Measurements from ENCODE around the gene ACBD6. TPM values are rescaled to one million over a fixed set of nuclear protein-coding genes. Genes with fewer than 3 reads are reported as not detected.

The ACBD6 gene
- total RNA-seq, 1 experiment from 2014 or later, result 74.7 TPM

DNA sequence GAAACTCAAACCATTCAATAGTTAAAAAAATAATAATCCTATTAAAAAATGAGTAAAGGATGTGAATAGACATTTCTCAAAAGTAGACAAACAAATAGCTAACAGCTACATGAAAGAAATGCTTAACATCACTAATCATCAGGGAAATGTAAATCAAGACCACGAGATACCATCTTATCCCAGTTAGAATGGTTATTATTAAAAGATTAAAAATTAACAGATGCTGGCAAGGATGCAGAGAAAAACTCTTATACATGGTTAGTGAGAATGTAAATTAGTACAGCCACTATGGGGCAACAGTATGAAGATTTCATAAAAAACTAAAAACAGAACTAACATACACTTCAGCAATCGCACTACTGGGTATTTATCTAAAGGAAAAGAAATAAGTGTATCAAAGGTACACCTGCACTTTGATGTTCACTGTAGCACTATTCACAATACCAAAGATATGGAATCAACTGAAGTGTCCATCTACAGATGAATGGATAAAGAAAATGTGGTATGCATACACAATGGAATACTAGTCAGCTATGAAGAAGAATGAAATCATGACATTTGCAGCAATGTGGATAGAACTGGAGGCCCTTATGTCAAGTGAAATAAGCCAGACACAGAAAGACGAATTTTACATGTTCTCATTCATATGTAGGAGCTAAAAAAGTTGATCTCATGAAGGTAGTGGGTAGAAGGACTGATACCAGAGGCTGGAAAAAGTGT is 117.9 kb downstream of the ACBD6 start:
- POLR2A ChIA-PET, result no interaction called here
- no TSS peak for BruUV-seq (replicated peaks)
- intact Hi-C loops (cut with micrococcal nuclease; ENCODE audit: unreplicated experiment), result no loop called here
- H3K27ac Mint-ChIP-seq (ENCODE audit: unreplicated experiment), result no peak overlapping the region
- H3K36me3 Mint-ChIP-seq (ENCODE audit: insufficient read depth, unreplicated experiment), result peaks cover 12% of the 10 kb centered on the region
- Histone ChIP-seq H3K27me3 (replicated peaks; ENCODE audit: control insufficient read depth, insufficient read depth, low read length) (no peaks in the 10 kb centered on the region), H3K4me1 (no peaks in the 10 kb centered on the region), H3K36me3 (ENCODE audit: control insufficient read depth, insufficient read depth, low read length) (no peaks in the 10 kb centered on the region; the same call in 1 of the 2 replicates), H3K9me3 (peaks cover 38% of the 10 kb centered on the region), H3K4me3 (ENCODE audit: low read depth, low read length) (no peak overlapping the region)
- H3K4me1 Mint-ChIP-seq (ENCODE audit: low read depth, unreplicated experiment), result no peaks in the 10 kb centered on the region
- H3K27me3 Mint-ChIP-seq (ENCODE audit: insufficient read depth, unreplicated experiment), result no peaks in the 10 kb centered on the region
- CTCF ChIA-PET, result no interaction called here
- peaks cover 56% of the 10 kb centered on the region for H3K9me3 Mint-ChIP-seq (ENCODE audit: unreplicated experiment)
- TF ChIP-seq, protein P1, sequence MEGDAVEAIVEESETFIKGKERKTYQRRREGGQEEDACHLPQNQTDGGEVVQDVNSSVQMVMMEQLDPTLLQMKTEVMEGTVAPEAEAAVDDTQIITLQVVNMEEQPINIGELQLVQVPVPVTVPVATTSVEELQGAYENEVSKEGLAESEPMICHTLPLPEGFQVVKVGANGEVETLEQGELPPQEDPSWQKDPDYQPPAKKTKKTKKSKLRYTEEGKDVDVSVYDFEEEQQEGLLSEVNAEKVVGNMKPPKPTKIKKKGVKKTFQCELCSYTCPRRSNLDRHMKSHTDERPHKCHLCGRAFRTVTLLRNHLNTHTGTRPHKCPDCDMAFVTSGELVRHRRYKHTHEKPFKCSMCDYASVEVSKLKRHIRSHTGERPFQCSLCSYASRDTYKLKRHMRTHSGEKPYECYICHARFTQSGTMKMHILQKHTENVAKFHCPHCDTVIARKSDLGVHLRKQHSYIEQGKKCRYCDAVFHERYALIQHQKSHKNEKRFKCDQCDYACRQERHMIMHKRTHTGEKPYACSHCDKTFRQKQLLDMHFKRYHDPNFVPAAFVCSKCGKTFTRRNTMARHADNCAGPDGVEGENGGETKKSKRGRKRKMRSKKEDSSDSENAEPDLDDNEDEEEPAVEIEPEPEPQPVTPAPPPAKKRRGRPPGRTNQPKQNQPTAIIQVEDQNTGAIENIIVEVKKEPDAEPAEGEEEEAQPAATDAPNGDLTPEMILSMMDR (IDR thresholded peaks at IDR 0.05; ENCODE audit: insufficient read depth in 1 of 2, low read depth in 1 of 2, low read length in 1 of 2, severe bottlenecking in 1 of 2, unreplicated experiment in 1 of 2), result no peak
- no peak for DNase-seq
- H3K4me3 Mint-ChIP-seq (ENCODE audit: unreplicated experiment), result no peak overlapping the region

- no peak for DNase-seq
- intact Hi-C loops (cut with micrococcal nuclease; ENCODE audit: unreplicated experiment), result no loop called here
- Mint-ChIP-seq H3K36me3 (ENCODE audit: insufficient read depth, unreplicated experiment) (peaks cover 18% of the 10 kb centered on the region), H3K9me3 (ENCODE audit: unreplicated experiment) (peaks cover 61% of the 10 kb centered on the region), H3K4me1 (ENCODE audit: low read depth, unreplicated experiment) (no peaks in the 10 kb centered on the region), H3K27ac (ENCODE audit: unreplicated experiment) (no peak overlapping the region), H3K27me3 (ENCODE audit: insufficient read depth, unreplicated experiment) (no peaks in the 10 kb centered on the region), H3K4me3 (ENCODE audit: unreplicated experiment) (no peak overlapping the region)
- Histone ChIP-seq H3K4me1 (no peaks in the 10 kb centered on the region), H3K4me3 (ENCODE audit: low read depth, low read length) (no peak overlapping the region), H3K27me3 (replicated peaks; ENCODE audit: control insufficient read depth, insufficient read depth, low read length) (no peaks in the 10 kb centered on the region), H3K36me3 (ENCODE audit: control insufficient read depth, insufficient read depth, low read length) (no peaks in the 10 kb centered on the region; the same call in 1 of the 2 replicates), H3K9me3 (peaks cover 45% of the 10 kb centered on the region)
- CTCF ChIA-PET, result no interaction called here
- POLR2A ChIA-PET, result no interaction called here
- BruUV-seq (replicated peaks), result no TSS peak
- TF ChIP-seq, protein P1 (IDR thresholded peaks at IDR 0.05; ENCODE audit: insufficient read depth in 1 of 2, low read depth in 1 of 2, low read length in 1 of 2, severe bottlenecking in 1 of 2, unreplicated experiment in 1 of 2), result no peak
Observed at GRCh38 chr1:180382326-180383115, 119.9 kb downstream of the ACBD6 start.

DNA sequence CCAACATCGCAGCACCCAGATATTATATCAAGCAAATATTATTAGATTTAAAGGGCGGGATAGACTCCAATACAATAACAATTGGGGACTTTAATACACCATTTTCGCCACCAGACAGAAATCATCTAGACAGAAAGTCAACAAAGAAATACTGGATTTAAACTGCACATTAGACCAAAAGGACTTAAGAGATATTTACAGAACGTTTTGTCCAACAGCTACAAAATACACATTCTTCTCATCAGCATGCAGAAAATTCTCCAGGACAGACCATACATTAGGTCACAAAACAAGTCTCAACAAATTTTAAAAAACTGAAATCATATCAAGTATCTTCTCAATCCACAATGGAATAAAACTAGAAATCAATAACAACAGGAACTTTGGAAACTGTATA is 121.2 kb downstream of the ACBD6 start:
- no peak for DNase-seq
- Histone ChIP-seq H3K36me3 (ENCODE audit: control insufficient read depth, insufficient read depth, low read length) (no peaks in the 10 kb centered on the region; the same call in 1 of the 2 replicates), H3K9me3 (peaks cover 43% of the 10 kb centered on the region), H3K4me3 (ENCODE audit: low read depth, low read length) (no peak overlapping the region), H3K4me1 (no peaks in the 10 kb centered on the region), H3K27me3 (replicated peaks; ENCODE audit: control insufficient read depth, insufficient read depth, low read length) (no peaks in the 10 kb centered on the region)
- no peak overlapping the region for H3K27ac Mint-ChIP-seq (ENCODE audit: unreplicated experiment)
- TF ChIP-seq, protein P1 (IDR thresholded peaks at IDR 0.05; ENCODE audit: insufficient read depth in 1 of 2, low read depth in 1 of 2, low read length in 1 of 2, severe bottlenecking in 1 of 2, unreplicated experiment in 1 of 2), result no peak
- H3K4me3 Mint-ChIP-seq (ENCODE audit: unreplicated experiment), result no peak overlapping the region
- H3K4me1 Mint-ChIP-seq (ENCODE audit: low read depth, unreplicated experiment), result no peaks in the 10 kb centered on the region
- H3K9me3 Mint-ChIP-seq (ENCODE audit: unreplicated experiment), result peaks cover 60% of the 10 kb centered on the region
- no TSS peak for BruUV-seq (replicated peaks)
- intact Hi-C loops (cut with micrococcal nuclease; ENCODE audit: unreplicated experiment), result no loop called here
- no peaks in the 10 kb centered on the region for H3K27me3 Mint-ChIP-seq (ENCODE audit: insufficient read depth, unreplicated experiment)
- H3K36me3 Mint-ChIP-seq (ENCODE audit: insufficient read depth, unreplicated experiment), result peaks cover 10% of the 10 kb centered on the region
- ChIA-PET CTCF (no interaction called here), POLR2A (no interaction called here)

All from Caco-2 (cell line).